GM21423 (cell line): Measurements from ENCODE around the gene NOXO1.

ENCODE experiments used
- ATAC-seq: cut with Tn5 transposase; IDR thresholded peaks from one replicate; pipeline ENCODE4 v1.9.1; 2021; ENCODE audit warnings: mild to moderate bottlenecking, moderate library complexity; ENCODE audit not compliant: unreplicated experiment

NOXO1 gene, protein sequence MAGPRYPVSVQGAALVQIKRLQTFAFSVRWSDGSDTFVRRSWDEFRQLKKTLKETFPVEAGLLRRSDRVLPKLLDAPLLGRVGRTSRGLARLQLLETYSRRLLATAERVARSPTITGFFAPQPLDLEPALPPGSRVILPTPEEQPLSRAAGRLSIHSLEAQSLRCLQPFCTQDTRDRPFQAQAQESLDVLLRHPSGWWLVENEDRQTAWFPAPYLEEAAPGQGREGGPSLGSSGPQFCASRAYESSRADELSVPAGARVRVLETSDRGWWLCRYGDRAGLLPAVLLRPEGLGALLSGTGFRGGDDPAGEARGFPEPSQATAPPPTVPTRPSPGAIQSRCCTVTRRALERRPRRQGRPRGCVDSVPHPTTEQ

DNA sequence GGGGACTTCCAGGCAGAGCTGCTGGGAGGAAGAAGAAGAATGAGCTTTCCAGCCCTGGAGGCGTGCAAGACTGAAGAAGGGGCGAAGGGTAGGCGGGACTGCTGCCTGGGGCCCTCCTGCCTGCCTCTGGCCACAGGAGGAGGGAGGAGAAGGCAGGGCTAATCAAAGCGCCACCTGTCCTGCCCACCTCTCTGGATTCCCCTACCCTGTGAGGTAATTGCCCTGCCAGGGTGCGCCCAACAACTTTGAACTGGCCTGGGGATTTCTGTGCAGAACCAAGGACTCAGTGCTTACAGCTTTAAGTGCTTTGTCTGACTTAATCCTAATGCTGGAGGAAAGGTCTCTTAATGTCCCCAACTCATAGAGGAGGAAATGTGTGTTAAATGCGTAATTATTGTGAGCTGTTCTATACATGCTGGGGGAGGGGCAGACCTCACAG is at the start of gene NOXO1:
Gene NOXO1, minus strand, starts transcription at position 72 of the 439 bp plus-strand sequence. CDS start 290 bp downstream, outside the sequence.
- ATAC-seq: no peak

DNA sequence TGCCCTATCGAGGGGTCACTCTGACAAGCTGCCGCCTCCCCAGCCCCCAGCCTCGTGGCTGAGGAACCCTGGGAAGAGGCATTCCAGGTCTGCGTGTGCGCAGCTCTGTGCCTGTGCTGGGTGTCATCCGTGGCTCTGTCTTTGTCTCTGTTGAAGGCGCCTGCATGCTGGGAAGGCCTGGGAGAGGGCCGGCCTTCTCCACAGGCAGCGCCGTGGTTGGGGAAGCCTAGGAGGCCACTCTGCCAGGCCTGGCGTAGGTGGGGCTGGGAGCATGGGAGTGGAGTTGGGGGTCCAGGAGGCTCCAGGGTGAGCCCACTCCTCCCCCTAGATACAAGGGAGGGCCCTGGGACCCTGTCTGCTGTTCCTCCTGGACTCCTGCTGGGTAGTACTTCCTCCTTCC is 48.8 kb upstream of the NOXO1 start:
- ATAC-seq: no peak

DNA sequence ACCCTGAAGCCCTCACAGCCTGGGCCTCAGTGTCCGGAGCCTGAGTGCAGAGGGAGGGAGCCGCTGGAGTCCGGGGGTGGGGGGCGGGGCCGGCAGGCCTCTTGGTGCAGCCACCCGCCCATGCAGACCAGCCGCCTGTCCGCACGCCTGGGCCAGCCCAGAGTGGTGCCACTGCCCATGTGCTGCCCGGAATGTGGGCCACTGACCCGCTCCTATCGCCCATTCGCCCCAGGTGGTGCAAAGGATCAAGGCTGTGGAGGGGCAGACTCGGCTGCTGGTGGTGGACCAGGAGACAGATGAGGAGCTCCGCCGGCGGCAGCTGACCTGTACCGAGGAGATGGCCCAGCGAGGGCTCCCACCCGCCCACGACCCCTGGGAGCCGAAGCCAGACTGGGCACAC is 48.1 kb upstream of the NOXO1 start:
- no peak for ATAC-seq

- no peak for ATAC-seq
Measured at GRCh38 chr16:2028620-2029220, 47.5 kb upstream of the NOXO1 start.

DNA sequence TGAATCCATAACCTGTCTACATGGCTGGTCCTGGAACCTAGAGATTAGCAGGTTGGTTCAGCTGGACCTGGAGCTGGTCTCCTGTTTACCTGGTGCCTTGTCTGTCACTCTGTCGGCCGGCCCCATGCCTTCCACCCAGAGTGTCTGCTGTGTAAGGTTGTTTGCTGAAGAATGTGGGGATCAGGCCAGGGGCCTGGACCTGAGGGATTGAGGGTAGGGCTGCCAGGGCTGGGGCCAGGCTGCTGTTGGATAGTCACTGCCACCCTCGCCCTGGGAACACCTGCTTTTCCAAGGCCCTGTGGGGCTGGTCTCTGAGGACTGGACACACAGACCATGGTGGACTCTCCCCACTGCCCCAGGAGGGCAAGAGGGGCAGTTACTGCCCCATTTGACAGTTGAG is 46.9 kb upstream of the NOXO1 start:
- no peak for ATAC-seq

GRCh38 chr16:2027024-2028010 is 46.0 kb upstream of the NOXO1 start:
- ATAC-seq: no peak

GRCh38 chr16:2026461-2027023 is 45.3 kb upstream of the NOXO1 start, which contains the start of gene NHERF2:
Gene NHERF2 (plus strand): TSS chr16:2026902. CDS start chr16:2027006, 104 bp downstream.
- ATAC-seq: no peak

DNA sequence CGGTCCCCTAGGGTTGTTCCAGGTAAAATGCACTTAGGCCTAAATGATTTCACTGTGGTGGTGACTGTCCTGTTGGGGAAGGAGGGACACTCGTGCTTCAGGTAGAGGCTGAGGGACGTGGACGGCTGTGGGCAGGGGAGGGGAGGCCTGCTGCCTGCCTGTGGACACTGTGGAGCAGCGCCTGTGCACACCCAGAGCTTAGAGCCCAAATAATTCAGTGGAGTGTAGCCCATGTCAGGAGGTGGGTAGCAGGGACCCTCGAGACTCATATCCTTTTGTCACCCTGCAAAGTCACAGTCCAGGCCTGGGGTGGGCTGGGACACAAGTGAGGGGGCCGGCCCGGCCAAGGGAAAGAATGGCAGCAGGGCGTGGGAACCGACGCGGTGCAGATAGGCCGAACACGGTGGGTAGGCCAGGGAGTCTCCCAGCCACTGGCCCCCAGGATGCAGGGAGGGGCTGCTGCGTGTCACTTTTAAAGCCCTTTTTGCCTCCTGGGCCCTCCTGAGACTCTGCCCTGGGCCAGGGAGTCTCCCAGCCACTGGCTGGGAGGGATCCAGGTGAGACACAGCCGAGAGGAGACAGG is 44.7 kb upstream of the NOXO1 start:
- ATAC-seq: no peak

DNA sequence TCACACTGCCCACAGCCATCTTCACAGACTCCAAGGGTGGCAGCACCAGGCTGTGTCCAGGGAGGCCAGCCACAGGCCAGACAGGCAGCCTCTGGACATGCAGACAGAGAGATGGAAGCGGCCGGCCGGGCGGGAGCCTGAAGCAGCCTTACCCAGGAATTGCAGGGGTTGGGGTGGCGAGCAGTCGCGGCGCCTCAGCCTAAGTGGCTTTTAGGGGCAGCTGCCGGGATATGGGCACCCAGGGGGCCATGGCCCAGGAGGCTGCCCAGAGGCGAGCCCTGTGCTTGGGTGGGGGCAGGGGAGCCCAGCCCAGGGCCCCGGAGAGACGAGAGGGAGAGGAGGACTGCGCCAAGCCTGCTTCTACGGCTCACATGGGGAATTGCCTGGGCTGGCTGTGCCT is 44.0 kb upstream of the NOXO1 start:
- no peak for ATAC-seq

- no peak for ATAC-seq
Measured at GRCh38 chr16:2024032-2024420, 42.8 kb upstream of the NOXO1 start.

GRCh38 chr16:2023092-2024031 is 42.1 kb upstream of the NOXO1 start:
- ATAC-seq: no peak

DNA sequence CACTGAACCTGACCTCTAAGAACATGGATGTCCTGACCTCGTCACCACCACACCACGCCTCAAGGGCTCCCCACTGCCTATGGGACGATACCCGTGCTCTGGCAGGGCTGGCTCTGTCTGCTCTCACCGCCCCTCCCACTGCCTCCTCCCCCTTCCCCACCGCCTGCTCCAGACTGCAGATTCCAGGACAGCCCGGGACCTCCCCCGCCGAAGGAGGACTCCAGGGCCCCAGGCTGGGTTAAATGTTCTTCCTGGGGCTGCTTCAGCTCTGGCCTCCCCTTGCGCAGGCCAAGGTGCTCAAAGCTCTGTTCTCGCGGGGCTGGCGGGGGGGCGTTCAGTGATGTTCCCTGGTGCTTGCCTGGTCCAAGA is 41.4 kb upstream of the NOXO1 start:
- no peak for ATAC-seq

- no peak for ATAC-seq
Measured at GRCh38 chr16:2019921-2020831, 38.9 kb upstream of the NOXO1 start.

DNA sequence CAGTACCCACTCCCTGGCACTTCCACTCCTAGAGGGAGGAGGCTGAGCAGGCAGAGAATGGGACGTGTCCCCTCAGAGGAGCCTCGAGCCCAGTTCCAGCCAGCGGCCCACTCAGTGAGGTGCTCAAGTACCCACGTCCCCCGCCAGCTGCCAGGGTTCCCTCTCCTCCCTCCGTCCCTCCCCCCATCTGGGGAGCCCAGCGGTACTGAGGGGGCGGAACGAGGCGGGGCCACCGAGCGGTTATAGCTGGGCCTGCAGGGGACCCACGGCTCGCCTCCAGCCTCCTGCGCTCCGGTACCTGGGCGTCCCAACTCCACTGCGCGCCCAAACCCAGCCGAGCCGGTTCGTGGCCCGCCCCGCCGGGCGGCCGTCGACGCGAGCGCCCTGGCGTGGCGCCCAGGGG is 38.2 kb upstream of the NOXO1 start, which contains the start of gene NPW:
Gene NPW, plus strand, starts transcription at position 268 of the 403 bp plus-strand sequence.
- ATAC-seq: no peak

DNA sequence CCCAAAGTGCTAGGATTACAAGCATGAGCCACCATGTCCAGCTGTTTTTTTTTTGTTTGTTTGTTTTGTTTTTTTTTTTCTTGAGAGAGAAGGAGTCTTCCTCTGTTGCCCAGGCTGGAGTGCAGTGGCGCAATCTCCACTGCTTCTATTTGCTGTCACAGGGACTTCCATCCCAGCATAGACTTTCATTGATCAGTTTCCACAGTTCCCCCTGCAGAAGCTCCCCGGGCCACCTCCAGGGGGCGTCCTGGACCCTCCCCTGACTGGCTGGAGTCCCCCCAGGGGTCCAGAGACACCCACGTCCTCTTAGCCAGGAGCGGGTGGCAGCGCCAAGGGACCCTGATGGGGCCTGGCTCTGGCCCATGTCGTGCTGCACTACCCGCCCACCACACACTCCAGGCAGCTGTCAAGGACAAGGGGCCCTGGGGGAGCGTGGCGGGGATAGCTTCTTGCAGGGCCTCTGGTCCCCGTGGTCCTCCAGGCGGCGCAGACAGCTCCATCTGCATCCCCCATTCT is 35.2 kb upstream of the NOXO1 start:
- no peak for ATAC-seq

DNA sequence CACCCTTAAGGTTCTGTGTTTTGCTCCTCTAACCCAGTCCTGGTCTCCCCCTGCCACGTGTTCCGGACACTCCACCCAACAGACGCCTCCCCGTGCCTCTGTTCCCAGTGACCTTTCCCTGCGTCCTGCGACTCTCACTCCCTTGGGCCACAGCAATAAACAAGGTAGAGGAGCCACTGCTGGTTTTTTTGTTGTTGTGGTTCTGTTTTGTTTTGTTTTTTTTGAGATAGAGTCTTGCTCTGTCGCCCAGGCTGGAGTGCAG is 34.6 kb upstream of the NOXO1 start:
- no peak for ATAC-seq

DNA sequence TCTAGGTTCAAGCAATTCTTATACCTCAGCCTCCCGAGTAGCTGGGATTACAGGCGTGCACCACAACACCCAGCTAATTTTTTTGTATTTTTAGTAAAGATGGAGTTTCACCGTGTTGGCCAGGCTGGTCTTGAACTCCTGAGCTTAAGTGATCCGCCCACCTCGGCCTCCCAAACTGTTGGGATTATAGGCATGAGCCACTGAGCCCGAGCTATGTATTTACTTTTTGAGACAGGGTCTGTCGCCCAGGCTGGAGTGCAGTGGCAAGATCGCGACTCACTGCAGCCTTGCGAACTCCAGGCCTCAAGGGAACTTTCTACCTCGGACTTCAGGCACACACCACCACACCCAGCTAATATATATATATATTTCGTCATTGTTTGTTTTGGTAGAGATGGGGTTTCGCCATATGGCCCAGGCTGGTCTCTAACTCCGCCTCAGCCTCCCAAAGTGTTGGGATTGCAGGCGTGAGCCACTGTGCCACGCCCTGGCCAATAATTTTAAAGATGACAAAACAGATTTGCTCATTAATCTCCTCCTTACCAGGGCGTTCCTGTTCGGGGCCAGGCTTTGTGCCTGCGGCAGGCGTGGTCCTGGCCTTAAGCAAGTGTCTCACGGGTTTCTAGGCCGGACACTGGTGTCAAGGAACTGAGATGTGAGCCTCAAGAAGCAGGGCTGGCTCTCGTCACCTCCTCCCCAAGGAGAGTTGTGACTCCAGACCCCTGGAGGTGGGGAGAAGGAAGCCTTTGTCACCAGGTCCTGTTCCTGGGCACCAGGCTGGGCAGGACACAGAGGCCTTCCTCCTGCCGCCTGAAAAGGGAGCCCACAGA is 34.1 kb upstream of the NOXO1 start:
- ATAC-seq: no peak

GRCh38 chr16:2013527-2013926 is 32.3 kb upstream of the NOXO1 start:
- ATAC-seq: no peak
